NCI-H460 (cell line): Measurements from ENCODE around the gene PNLIPRP1. TPM values are rescaled to one million over a fixed set of nuclear protein-coding genes. Genes with fewer than 3 reads are reported as not detected.
A peak's percentile ranks its signal among the peaks of the same experiment; 100 is the strongest.

Experiments
- DNase-seq: peaks from one replicate; pipeline ENCODE4 v3.0.0-alpha.2; 2016; ENCODE audit warnings: low read depth; ENCODE audit errors: extremely low read depth
- total RNA-seq: library from RNA; depleted of rRNA; stranded (reverse); fragments of >200 nt; shearing (Covaris generic); gene quantifications from 2 replicates; pipeline ENCODE4 v1.2.3, GENCODE V29; 2014; rRNA removed

The PNLIPRP1 gene
- total RNA-seq, 1 experiment from 2014 or later: not detected

- no peak for DNase-seq
These were observed 38.6 kb downstream of the PNLIPRP1 start for GRCh38 chr10:116629340-116629739.

DNA sequence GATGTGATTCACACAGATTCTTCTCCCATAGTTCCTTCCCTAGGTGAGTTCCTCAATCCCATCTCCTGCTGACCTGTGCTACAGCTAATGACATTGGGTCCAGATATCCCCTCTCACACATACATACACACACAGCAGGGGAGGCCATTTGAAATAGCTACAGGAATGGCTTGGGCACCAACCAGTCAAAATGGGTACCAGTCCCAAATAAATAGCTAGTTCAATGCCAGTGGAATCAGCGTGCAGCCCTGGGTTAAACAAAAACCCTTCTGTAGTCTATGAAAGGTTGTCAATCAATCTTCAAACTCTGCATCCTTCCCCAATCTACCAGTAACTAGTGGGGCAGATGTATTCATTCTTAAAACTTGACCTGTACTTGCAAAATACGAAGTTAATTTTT, 39.3 kb downstream of the PNLIPRP1 start:
- no peak for DNase-seq

GRCh38 chr10:116631871-116632295, 41.1 kb downstream of the PNLIPRP1 start:
- DNase-seq: no peak

- no peak for DNase-seq
These were observed 41.9 kb downstream of the PNLIPRP1 start for GRCh38 chr10:116632596-116633215.

DNA sequence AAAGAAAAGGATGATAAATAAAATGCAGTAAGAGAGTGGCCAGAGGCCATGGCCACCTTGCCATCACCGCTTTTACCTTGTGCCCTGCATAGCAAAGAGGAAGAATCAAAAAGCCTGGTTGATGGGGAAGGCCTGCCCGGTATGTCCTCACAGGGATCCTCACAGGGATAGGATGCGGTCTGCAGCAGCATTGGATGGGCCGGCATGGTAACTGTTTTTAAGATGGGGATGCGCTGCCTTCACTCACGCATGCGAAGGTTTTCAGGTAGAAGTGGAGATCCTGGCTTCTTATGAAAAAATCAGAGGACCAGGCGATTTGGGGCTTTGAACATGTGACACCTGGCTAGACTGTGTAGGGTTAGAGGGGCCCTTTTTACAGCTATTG, 42.4 kb downstream of the PNLIPRP1 start:
- no peak for DNase-seq

- no peak for DNase-seq
These were observed 43.6 kb downstream of the PNLIPRP1 start for GRCh38 chr10:116634126-116634975.

DNA sequence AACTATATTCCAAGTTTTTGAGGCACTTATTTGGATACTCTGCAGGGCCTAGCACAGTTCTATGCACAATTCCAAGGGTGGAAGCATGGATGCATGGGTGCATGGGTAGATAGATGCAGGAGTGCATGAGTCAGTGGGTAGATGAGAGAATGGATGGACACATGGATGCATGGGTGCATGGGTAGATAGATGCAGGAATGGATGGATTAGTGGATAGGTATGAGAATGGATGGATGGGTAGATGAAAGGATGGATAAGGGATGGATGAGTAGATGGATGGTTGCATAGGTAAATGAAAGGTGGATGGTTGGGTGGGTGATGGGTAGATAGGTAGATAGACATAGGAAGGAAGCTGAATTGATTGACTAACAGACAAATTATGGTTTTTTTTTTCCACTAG, 45.6 kb downstream of the PNLIPRP1 start:
- no peak for DNase-seq

- no peak for DNase-seq
These were observed 46.2 kb downstream of the PNLIPRP1 start for GRCh38 chr10:116636976-116637375.

- DNase-seq: no peak
These were observed 47.1 kb downstream of the PNLIPRP1 start for GRCh38 chr10:116637830-116638229.

DNA sequence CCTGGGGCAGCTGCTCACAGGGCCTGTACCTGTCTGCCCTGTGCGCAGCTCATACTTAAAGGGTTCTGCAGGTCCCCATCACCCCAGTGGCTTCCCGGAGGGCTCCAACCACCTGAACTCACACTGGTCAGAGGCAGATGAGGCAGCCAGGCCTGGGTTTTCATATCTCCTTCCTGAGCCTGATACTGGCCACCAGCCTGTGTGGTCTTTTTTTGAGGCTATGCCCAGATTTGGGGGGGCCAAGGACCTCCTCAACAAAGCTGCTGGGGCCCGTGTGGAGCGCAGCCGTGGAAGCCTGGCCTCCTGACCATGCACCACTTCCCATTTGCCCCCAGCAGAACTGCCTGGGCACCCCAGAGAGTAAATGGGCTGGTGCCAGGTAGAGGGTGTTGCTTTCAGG, 55.7 kb downstream of the PNLIPRP1 start:
- no peak for DNase-seq

- DNase-seq: no peak
These were observed 58.1 kb downstream of the PNLIPRP1 start for GRCh38 chr10:116648903-116649302.

- no peak for DNase-seq
These were observed 63.1 kb downstream of the PNLIPRP1 start for GRCh38 chr10:116653885-116654284.

DNA sequence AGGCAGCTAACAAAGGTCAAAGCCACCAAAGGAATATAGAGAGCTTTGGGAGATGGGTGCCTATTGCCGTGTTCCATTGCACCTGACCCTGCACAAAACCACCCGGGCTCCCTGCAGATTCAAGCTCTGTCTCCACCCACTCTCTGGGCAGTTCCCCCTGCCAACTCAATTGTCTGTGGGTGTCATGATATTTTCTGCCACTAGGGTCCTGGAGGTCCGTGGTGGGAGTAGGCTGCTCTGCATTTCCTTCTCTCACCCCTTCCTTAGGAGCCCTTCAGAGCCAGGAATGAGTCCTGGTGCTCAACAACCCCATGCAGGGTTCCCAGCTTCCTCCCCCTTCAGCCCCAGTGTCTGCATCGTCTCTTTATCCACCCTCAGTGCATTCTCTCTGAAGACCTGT, 64.1 kb downstream of the PNLIPRP1 start:
- DNase-seq: peak; percentile 5

- DNase-seq: no peak
These were observed 64.8 kb downstream of the PNLIPRP1 start for GRCh38 chr10:116655568-116655967.

DNA sequence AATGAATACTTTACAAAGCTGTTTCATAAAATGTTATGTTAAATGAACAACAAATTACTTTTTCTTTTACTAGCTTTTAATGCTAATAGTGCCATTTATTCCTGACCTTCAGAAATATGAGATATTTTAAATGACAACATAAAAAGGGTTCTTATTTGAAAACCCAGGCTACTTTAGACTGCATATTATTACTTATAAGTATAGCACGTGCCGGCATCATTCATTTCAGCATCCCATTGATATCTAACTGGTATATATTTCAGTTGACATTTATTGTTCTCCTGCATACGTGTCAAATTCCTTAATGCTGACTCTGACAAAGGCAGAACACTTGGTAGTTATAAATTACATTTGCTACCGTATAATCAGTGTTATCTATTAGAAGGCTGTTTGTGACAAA, 65.3 kb downstream of the PNLIPRP1 start:
- no peak for DNase-seq

DNA sequence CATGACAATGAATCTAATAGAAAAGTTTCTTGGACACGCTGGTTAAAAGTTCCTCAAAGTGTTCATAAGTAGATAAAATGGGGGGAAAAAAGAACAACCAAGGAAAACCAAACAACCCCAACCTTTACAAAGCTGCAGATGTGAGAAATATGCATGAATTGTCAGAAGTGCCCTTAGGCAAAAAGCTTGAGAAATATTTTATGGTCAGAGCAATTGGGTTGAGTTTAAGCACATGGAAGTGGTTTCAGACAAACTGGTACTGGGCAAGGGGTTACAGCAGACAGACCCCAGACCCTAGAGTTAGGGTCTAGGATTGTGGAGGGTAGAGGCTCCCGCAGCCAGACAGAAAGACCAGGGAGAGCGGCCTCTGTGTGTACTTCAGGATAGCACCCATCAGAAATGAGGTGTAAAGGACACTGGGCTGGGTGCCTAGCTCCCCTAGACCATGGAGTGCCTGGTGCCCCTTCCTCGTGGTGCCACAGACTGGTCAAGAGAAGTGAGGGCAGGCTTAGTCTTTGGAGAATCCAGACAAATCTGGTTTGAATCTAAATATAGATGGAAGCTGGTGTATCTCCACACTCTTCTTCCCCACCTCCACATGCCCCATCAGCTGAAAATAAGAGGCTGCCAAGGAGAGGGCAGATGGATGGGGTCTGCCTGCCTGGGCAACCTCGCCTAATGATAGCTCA, 67.2 kb downstream of the PNLIPRP1 start:
- DNase-seq: no peak

Other genes with a start within 250 kb of the PNLIPRP1 start
- not detected in 2 replicates for gene PNLIPRP3, start 163.1 kb upstream of the PNLIPRP1 start, total RNA-seq
- gene PNLIP, start 45.0 kb upstream of the PNLIPRP1 start, total RNA-seq: not detected in 2 replicates
- gene PNLIPRP2, start 30.0 kb downstream of the PNLIPRP1 start, total RNA-seq: not detected in 2 replicates
- 10.0 and 10.6 TPM in 2 replicates for gene HSPA12A, start 151.6 kb downstream of the PNLIPRP1 start, total RNA-seq